ENCODE data around the gene MCEE.

DNA sequence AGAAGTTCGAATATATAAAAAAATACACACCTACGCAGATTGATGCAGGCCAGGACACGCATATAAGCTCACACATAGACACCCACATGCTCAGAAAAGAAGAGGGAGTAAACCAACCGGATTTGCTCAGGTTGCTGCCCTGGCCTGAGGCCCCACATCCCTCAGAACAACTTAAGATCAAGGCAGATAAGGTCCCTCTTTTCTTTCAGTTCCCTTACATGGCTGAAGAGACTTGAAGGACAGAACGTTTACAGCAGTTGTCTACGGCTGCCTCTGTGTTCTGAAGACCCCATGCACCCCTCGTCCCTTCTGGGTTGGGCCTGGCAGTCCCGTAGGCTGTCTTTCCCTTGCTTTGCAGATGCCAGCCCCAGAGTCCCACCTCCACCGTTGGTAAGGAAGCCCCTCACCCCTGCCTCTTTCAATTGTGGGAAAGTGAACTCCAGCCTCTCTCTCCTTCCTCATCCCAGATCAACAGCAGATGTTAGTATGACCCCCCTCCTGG, 65.9 kb downstream of the MCEE start:
- TF ChIP-seq, protein P1, sequence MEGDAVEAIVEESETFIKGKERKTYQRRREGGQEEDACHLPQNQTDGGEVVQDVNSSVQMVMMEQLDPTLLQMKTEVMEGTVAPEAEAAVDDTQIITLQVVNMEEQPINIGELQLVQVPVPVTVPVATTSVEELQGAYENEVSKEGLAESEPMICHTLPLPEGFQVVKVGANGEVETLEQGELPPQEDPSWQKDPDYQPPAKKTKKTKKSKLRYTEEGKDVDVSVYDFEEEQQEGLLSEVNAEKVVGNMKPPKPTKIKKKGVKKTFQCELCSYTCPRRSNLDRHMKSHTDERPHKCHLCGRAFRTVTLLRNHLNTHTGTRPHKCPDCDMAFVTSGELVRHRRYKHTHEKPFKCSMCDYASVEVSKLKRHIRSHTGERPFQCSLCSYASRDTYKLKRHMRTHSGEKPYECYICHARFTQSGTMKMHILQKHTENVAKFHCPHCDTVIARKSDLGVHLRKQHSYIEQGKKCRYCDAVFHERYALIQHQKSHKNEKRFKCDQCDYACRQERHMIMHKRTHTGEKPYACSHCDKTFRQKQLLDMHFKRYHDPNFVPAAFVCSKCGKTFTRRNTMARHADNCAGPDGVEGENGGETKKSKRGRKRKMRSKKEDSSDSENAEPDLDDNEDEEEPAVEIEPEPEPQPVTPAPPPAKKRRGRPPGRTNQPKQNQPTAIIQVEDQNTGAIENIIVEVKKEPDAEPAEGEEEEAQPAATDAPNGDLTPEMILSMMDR (conservative IDR thresholded peaks at IDR 0.05; ENCODE audit: low read depth, low read length), result no peak
- TF ChIP-seq POLR2A (IDR thresholded peaks at IDR 0.05; ENCODE audit: low read depth, low read length), result no peak
- TF ChIP-seq CHD1 (IDR thresholded peaks at IDR 0.05; ENCODE audit: low read depth, low read length), result no peak
- TF ChIP-seq, protein P2, sequence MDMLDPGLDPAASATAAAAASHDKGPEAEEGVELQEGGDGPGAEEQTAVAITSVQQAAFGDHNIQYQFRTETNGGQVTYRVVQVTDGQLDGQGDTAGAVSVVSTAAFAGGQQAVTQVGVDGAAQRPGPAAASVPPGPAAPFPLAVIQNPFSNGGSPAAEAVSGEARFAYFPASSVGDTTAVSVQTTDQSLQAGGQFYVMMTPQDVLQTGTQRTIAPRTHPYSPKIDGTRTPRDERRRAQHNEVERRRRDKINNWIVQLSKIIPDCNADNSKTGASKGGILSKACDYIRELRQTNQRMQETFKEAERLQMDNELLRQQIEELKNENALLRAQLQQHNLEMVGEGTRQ (IDR thresholded peaks at IDR 0.05; ENCODE audit: low read depth, low read length), result no peak
- no peak for TF ChIP-seq MXI1 (IDR thresholded peaks at IDR 0.05; ENCODE audit: borderline replicate concordance, low read depth, low read length)
- TF ChIP-seq RAD21 (IDR thresholded peaks at IDR 0.05; ENCODE audit: low read length), result no peak
- no peak for TF ChIP-seq SMC3 (IDR thresholded peaks at IDR 0.05; ENCODE audit: low read depth, low read length)
- TF ChIP-seq NFE2L2 (IDR thresholded peaks at IDR 0.05; ENCODE audit: low read depth, low read length), result no peak
- TF ChIP-seq FOS (IDR thresholded peaks at IDR 0.05; ENCODE audit: low read depth, low read length), result no peak

Measured in IMR-90 (cell line).